Stimulated activated CD4-positive, alpha-beta T cell treated with anti-CD3 and anti-CD28 coated beads, Interleukin-1b, Interleukin-23, amount 100 ng/mL, for 4 hours (primary cell): ENCODE results near the gene E2F6.

Experiments used
- DNase-seq, 2 donors: peaks; one replicate each; pipeline ENCODE4 v3.0.0-alpha.2; 2020; ENCODE audit warnings: low read depth in 2 of 2

E2F6 gene

GRCh38 chr2:11457935-11458334, 8.0 kb downstream of the E2F6 start:
- no peak for DNase-seq

GRCh38 chr2:11456251-11456650, 9.7 kb downstream of the E2F6 start:
- no peak for DNase-seq

DNA sequence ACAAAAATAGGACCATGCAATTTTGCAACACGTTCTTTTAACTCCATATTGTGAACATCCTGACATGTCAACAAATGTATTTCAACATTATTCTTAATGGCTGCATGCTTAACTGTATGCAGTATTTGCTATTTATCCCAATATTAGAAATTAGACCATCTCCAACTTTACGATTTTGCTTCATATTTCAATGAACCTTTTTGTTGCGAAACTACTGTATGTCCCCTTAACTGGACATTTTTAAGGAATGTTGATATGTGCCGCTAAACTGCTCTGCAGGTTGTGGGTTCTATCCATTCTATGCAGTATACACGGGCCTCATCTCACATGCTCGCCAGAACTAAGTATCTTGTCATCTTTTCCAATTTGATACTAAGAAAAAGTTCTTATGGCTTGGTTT, 11.1 kb downstream of the E2F6 start:
- DNase-seq: no peak

DNA sequence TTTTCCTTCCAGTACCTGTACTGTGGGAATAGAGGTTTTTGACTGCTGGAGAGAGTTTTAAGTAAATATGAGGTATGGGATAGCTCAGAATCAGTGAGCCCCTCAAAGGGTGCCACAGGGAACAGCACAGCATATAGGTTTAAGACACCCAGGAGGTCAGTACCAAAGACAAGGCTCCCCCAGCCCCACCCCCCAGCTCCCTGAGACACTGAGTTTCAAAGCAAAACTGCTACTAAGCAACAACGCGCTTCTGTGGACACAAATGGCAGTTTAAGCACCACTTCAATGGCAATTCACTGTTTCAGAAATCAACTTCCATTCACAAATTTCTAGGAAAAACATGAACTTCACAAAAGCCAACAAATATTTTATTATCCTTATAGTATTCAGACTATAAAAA, 15.2 kb downstream of the E2F6 start:
- DNase-seq: no peak

GRCh38 chr2:11446733-11447248, 19.2 kb downstream of the E2F6 start:
- DNase-seq: peak; percentile 9 to 28

DNA sequence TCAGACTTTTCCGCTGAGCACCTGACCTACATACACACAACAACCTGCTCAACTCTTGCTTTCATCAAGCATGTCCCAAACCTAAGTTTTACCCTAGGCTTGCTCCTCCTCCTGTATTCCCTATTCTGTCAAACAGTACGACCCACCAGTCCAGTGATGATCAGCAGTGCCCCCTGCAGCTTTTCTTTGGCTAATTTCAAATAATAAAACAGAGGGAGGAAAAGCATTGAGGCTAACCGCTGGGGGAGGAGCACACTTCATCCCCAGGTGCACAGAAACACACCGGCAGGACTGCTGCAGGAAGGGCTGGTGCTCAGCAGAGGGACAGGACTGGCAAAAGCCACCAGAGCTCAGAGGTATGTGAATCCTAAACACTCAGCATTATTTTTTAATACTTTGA, 21.2 kb downstream of the E2F6 start:
- no peak for DNase-seq

GRCh38 chr2:11438555-11439080, 27.3 kb downstream of the E2F6 start:
- DNase-seq: no peak

GRCh38 chr2:11437602-11438001, 28.4 kb downstream of the E2F6 start:
- DNase-seq: no peak

GRCh38 chr2:11435036-11435435, 30.9 kb downstream of the E2F6 start:
- no peak for DNase-seq

- DNase-seq: no peak
Observed at GRCh38 chr2:11434443-11434842, 31.5 kb downstream of the E2F6 start.

- no peak for DNase-seq
Observed at GRCh38 chr2:11433822-11434221, 32.1 kb downstream of the E2F6 start.

DNA sequence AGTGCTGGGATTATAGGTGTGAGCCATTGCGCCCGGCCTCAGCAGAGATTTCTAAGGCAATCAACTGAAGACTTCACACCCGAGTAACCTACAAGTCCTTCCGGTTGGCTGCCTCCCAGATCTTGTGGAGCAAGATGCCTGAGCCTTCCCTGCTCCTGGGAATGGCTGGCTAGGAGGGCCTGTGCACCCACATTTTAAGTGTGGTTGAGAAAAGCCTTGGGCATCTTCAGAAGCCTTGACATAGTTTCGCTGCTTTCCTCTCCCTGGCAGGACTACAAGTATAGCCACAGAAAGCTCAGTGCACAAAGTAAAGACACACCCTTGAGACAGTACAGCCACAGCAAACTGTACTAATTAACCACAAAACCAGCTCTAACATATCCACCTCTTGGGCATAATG, 35.2 kb downstream of the E2F6 start:
- DNase-seq: no peak

DNA sequence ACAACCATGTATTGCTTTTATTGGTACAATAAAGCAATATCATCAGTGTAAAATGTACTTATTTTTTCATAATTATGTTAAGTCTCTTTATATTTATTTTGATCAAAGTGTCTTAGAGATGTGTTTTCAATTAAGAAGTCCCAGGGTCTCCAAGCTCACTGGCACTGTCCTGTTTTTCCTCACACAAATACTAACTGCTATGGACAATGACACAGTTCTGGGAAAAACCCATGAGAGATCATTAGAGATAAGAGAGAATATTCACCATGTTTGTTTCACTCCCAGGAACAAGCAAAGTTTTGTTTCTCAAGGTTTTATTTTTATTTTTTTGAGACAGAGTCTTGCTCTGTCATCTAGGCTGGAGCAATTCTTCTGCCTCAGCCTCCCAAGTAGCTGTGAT, 38.7 kb downstream of the E2F6 start:
- DNase-seq: no peak

DNA sequence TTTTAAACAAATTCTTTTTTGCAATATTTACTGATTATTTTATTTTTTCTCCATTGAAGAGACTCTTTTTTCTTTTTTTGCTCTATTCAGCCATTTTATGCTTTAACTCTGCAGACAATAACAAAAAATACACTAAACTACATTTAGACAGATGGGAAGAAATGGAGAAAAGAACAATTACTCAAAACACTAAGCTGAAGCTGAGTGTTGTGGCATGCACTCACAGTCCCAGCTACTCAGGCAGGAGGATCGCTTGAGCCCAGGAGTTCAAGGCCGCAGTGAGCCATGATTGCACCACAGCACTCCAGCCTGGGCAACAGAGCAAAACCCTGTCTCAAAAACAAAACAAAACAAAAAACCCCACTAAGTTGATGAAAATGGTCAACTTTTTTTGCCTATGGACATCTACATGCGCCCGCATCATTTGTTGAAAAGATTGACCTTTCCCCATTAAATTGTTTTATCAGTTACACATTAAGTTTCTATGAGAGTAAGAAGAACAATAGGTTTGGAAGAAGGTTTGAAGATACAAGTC, 43.0 kb downstream of the E2F6 start:
- DNase-seq: no peak

DNA sequence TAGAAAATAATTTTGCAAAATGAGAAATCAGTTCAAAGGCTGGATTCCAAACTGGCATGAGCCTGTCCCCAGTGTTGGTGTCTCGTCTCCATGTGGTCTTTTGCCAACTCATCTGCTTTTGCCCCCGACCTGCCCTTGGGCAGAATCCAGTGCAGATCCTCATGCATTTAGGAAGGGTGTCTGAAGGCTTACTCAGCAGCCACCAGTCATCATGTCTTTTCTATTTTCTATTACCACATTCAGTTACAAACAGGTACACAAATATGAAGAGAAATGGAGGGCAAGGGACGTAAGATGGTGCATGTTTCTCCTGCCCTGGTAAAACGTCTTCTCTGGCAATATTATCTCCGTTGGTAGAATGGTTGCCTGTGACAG, 43.5 kb downstream of the E2F6 start:
- DNase-seq: no peak

DNA sequence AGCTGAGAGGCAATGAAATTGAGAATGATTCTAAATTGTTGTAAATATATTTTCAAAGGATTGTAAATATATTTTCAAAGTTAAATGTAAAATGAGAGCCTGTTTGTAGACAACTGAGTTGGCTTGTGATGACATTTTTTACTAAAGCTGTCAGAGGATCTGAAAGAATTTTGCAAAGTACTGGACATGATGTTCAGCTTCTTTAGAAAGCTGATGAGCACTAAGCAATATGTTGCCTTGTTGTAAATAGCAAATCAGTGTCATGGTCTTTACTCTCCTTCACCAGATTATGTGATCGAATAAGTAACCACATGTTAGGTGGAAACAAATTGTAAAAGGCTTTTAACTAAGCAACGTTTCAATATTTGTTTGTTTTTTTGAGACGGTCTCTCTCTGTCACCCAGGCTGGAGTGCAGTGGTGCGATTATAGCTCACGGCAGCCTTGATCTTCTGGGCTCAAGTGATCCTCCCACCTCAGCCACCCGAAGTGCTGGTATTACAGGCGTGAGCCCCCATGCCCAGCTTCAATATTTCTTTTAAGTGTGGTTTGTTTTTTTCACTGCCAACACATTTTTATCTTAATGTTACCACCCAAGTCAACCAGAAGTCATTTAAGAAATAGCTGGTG, 44.0 kb downstream of the E2F6 start:
- DNase-seq: no peak

- DNase-seq: no peak
Observed at GRCh38 chr2:11420671-11421070, 45.3 kb downstream of the E2F6 start.

GRCh38 chr2:11420190-11420589, 45.8 kb downstream of the E2F6 start:
- DNase-seq: no peak

- DNase-seq: no peak
Observed at GRCh38 chr2:11419781-11420180, 46.2 kb downstream of the E2F6 start.

DNA sequence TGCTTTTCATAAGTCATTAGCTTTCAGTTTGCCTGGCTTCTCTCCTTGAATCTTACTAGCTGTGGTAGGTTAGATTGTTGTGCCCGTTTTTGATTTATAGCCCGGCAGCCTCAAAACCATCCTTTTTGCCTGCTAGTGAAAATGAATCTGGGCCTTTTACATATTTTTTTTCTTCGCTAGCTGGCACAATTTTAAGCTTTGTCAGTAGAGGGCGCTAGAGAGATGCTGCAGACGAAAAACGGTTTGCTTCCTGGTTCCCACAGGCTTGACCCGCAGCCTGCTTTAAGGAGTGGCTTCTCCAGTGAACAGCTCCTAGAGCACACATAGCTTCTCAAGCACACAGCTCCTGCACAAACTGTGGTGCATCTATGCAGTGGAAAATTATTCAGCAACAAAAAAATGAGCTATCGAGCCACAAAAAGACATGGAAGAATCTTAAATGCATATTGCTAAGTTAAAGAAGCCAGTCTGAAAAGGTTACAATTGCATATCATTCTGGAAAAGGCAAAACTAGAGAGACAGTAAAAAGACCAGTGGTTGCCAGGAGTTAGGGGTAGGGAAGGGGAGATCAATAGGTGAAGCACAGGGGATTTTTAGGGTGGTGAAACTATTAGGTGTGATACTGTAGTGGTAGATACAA, 47.9 kb downstream of the E2F6 start:
- no peak for DNase-seq

DNA sequence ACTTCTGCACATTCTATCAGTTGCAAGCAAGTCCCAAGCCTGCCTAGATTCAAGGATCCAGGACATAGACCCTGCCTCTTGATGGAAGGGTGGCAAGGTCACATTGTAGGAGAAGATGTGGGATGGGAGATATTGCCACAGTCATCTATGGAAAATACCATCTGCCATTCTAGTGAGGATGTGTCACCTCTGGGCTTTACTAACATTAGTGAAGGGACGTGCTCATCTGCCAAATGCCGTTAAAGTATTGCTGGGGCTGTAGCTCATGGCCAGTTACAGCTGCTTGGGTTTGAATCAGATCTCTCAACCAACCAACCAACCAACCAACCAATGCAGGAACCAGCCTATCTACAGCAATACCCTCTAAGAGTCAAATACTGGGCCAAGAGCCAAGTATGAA, 49.0 kb downstream of the E2F6 start:
- DNase-seq: no peak

DNA sequence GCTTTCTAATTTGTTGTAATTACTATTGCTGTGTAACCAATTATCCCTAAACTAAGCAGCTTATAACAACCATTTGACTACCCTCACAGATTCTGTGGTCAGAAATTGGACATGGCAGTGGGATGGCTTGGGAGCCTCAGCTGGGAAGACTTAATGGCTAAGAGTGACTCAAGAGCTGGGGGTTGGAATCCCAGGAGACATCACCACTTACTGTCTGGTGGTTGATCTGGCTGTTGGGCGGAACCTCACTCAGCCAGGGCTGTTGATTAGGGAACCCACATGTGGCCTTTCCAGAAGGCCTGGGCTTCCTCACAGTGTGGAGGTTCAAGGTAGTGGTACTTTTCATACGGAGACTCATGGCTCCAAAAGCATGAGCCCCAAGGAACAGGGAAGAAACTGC, 49.8 kb downstream of the E2F6 start:
- DNase-seq: no peak

DNA sequence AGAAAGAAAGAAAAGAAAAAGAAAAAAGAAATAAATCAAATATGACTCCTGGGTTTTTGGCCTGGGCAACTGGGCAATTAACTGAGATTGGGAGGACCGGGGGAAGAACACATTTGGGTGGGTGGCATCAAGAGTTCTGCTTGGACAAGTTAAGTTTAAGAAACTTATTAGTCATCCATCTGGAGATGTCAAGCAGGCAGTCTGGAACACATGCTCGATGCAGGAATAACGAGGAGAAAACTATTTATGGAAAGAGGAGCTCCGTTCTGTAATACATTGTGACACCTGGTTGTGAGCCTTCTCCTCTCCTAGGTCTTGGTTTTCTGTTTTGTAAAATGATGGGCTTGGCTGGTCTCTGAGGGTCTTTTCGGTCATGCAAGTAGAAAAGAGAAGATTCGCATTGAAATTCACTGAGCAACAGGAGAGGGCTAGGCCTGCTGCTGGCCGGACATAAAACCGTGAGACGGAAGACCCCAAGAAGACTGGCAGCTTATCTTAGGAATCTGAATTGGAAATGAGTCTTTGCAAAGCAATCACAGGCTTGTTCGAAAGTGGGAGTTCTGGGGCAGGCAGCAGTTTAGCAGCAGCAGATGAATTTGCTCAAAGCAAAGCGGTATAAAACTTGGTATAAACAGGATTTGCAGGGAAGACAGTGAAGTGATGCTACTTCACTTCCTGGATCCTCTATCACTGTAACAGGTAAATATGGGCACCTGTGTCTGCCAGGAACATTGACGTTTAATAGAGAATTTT, 51.4 kb downstream of the E2F6 start:
- DNase-seq: no peak
